ENCODE data around the gene IER2.

The IER2 gene, protein sequence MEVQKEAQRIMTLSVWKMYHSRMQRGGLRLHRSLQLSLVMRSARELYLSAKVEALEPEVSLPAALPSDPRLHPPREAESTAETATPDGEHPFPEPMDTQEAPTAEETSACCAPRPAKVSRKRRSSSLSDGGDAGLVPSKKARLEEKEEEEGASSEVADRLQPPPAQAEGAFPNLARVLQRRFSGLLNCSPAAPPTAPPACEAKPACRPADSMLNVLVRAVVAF

DNA sequence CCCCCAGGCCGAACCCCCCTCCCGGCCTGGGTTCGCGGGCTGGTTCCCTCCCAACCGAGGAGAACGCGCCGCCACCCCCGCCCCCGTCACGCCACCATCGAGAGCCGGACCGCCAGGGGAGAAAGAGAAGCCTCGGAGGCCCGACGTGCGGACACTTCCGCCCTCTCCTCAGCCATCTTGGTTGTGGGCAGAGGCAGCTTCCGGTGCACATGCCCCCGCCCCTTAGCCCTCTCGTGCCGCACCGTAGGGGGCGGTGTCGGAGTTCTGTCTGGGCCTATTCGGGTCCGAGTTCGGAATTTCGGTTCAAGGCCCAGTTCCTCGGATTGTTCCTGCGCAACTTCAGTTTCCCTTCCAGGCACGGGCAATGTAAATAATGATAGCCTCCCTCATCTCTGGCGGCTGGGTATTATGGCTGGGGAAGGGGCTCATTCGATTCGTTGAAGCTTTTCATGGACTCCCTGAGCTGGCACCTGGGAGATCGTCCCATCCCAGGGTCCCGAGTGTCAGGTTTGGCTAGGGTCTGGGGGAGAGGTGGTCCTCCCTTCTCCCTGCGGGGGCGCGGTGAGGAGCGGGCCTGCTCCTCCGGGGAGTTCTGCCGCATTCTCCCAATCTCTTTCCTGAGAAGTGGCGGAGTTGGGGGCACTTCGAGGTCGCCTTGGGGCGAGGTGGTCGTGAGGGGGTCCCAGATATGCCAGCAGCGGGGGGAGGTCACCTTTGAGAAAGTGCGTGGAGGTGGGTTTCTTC is at the start of gene IER2, which contains the start of gene STX10:
Gene IER2, plus strand, starts transcription at position 225 of the 744 bp plus-strand sequence. CDS start 2,776 bp downstream, outside the sequence.
Gene STX10, minus strand, starts transcription at position 189 of the 744 bp plus-strand sequence. CDS start 202 bp downstream, outside the sequence.
- peak; percentile 73 for DNase-seq (ENCODE audit: low read depth)

DNA sequence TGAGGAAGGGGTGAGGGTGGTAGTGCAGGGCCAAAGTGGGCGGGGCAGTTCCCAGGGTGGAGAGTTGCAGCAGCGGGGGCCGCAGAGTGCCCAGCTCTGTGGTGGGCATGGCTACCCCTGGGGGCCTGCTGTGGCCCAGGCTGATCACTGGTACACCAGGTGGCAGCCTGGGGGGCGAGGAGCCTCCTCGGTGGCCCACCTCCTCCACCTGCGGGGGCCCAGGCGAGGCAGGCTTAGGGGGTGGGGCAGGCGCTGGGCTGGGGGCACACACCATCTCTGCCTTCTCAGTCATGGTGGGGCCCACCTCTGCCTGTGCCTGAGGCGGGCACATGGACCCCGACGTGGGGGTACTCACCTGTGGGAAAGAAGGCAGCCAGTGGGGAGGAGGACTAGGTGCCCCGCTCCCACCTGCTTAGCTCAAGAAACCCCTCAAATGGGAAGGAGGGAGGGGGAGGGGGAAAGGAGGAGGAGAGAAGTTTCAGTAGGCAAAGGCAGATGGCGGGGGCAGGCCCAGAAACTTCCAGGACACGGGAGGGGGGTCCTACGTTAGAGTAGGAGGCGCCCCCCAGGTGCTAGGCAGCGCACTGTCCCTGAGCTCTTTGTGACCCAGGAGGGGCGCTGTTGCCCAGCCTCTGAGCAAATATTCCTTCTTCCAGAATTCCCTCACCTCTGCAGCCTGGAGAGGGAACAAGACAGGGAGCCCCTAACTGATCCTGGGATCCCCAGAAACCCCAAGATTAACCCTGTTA is 49.2 kb upstream of the IER2 start:
- DNase-seq (ENCODE audit: low read depth) = no peak

DNA sequence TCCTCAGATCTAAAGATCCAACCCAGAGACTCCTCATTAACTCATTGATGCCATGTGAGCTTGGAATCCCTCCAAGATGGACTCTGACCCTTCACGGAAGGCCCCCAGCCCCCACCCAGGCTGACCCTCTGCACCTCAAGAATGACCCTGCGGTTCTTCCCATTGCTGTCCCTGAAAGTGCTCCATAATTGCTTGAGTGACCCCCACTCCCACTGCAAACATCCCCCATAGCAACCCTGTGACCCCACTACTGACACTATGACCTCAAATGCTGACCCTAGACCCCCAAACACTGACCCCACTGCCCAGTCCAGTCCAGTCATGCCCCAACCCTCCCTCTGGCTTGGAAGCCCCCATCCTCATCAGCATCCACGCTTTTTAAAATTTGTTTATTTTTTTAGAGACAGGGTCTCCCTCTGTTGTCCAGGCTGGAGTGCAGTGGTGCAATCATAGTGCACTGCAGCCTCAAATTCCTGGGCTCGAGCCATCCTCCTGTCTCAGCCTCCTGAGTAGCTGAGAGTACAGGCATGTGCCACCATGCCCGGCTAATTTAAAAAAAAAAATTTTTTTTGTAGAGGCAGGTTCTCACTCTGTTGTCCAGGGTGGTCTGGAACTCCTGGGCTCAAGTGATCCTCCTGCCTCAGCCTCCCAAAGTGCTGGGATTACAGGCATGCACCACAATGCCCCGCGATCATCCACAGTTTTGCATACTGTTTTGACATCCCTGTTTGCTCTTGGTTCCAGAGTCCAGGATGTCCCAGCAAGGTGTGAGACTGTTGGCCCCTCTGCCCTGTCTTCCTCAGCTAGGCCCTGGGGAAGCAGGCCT is 48.4 kb upstream of the IER2 start:
- no peak for DNase-seq (ENCODE audit: low read depth)

DNA sequence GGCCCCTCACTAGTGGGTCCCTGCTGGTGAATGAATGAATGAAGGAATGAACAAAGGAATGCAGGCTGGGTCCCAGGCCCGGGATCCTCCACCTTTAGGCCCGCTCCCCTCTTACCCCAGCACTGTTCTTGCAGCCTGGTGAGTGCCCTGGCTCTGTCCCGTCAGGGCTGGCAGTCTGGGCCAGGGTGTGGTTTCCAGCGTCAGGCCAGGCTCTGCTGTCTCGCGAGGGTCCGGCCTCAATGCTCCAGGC is 47.9 kb upstream of the IER2 start:
- no peak for DNase-seq (ENCODE audit: low read depth)

DNA sequence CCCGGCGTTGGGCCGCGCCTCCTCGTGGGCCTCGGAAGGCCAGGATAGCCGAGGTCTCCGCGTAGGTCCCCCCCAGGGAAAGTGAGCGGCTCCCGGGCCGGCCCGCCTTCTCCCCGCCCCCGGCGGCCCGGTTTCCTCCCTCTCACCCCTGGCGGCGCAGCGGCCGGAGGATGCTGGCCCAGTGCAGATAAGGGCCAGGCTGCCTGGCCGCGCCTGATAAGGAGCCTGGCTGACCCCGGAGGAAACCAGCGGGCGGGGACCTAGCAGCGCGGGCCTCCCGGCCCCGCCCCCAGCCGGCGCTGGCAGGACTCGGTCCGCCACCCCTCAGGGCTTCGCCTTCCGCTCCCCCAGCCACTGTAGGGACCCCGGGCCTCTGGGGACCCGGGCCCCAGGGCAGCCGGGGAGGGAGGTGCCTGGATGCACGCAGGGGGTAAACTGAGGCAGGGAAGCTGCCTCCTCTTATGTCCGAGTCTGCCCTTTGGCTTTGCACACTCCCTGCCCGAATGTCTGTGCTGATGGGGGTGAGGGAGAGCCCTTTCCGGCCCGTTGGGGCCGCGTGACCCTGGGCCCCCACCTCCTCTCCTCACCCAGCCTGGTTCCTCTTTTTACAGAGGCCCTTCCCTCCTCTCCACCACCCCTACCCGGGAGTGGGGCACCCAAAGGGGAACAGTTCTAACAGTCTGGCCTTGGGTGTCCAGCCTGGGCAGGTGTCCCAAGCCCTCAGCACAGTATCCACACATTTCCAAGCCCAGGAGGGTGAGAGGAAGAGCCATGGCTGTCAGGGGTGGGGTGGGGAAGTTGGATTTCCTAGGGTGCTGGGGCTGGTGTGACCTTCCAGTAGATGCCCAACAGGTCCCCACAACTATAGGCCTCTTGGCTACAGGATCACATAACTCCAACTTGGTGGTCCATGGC is 47.3 kb upstream of the IER2 start, which contains the start of gene LYL1:
Gene LYL1, minus strand, starts transcription at position 193 of the 915 bp plus-strand sequence. CDS start 1,687 bp downstream, outside the sequence.
- DNase-seq (ENCODE audit: low read depth) = no peak

DNA sequence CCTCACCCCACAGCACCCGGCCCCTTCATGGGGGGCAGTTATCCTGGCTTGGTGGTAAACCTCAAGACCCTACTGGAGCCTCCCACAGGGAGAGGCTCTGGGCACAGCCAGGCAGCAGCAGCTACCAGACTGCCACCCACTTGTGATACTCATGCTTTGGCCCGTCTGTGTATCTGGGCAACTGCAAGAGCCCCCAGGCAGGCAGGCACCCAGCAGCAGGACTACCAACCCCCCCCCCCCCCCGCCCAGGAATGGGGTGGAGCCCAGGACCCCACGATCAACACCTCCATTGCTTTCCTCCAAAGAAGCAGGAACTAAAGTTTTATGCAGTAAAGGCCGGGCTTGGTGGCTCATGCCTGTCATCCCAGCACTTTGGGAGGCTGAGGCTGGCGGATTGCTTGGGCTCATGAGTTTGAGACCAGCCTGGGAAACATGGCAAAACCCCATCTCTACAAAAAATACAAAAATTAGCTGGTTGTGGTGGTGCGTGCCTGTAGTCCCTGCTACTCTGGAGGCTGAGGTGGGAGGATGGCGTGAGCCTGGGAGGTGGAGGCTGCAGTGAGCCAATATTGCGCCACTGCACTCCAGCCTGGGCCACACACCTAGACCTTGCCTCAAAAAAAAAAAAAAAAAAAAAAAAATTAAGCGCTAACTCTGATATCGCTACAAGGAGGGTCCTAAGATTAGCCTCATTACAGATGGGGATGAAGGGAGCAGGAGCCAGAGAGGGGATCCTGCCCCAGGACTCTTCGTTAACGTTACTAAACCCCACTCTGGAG is 46.4 kb upstream of the IER2 start:
- no peak for DNase-seq (ENCODE audit: low read depth)

DNA sequence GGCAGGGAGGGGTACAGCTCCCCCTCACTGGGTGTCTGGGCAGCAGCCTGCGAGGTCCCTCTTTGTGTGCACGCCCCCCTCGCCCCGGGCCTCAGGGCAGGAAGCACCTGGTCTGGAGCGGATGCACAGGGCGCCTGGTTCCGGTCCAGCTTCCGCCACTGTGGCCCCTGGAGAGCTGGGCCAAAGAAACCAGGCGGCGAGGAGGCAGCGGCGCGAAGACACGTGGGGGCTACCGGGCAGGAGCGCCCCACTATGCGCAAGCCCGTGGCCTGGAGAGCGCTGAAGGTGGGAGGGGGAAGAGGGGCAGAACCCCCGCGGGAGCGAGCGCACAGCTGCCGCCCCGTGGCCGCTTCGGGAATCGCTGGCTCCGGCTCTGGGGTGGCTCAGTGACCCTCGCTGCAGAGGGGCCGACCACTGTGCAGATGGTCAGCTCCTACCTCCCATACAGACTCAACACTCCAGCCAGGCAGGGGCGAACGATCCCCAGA is 45.8 kb upstream of the IER2 start:
- no peak for DNase-seq (ENCODE audit: low read depth)

DNA sequence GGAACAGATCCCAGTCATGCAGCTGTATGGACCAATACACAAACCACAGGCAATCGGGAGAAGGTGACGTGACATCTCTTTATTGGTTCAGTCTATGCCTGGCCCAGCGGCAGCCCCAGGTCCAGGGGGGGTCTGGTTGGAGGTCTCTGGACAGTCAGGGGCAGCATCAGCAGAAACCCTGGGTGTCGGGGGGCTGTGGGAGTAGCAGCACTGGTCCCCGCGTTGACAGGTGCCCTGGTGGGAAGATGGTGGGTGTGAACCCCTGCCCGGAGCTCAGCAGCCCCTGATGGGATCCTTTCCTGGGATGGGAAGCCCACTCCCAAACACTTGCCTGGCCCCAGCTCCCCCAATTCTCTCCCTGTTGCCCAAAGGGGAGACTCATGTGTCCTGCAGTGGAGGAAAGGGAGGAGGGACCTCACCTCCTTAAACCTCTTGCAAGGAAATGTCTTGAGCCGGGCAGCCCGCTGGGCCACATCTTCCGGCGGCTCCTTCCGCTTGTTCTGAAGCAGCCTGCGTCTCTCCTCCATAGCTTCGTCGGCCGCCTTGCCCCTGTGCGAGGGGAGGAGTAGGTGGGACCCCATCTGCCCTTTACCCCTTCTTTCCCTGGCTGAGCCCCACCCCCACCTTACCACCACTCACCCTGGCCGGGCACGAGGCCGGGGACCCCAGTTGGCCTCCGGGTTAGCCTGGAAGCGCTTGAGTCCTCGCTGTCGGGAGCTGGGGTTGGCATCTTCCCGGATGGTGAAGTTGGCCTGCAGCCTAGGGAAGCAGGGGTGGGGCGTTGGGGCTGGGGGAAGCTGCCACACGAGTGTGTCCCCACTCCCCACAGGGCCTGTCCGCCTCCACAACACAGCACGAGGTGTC is 45.1 kb upstream of the IER2 start:
- no peak for DNase-seq (ENCODE audit: low read depth)

DNA sequence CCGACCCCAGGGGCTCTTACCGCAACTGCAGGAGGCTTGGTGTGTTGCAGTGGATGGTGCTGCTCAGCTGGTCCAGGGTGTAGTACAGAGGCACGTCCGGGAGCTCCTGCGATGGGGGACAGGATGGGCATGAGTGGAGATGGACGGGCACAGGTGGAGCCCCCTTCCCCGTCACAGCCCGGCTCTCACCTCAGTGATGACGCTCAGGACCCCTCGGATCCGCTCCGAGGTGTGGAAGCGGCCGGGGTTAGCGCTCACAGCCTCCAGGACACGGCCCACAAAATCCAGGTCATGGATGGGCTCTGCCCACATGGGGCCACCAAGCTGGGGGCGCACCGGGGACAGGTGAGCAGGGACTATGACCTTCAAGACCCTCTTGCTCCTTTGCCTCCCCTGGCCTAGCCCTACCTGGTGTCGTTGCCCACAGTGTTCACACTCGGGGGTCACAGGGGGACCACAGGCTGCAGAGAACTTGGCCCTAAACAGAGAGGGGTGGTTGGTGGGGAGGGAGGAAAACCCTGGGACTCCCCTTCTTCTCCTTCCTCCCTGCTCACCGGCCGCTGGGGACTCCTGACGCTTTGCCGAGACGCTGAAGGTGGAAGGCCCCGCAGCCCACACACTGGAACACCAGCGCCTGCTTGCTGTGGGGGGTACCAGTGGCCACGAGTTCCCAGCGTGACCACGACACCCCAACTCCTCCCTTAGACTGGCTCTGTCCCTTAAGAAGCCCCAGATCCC is 40.7 kb upstream of the IER2 start:
- no peak for DNase-seq (ENCODE audit: low read depth)

DNA sequence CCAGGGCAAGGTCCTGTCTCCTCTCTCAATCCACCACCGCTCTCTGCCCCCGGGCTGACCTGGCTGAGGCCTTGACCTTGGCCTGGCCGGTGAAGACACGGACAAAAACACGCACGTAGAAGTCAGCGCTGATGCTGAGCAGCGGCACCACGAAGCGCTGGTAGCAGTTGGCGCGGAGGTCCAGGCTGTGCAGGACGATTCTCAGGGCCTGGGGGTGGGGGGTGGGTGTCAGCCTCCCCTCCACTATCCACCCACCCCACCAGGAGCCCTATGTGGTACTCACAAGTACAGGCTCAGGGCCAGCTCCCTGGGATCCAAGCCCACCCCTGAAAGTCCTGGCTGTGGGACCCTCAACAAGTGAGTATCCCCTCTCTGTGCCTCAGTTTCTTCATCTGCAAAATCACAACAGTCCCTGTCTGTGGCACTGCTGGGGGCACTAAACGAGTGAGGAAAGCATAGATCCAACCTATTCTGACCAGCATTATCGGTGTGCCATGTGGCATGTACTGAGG is 40.1 kb upstream of the IER2 start:
- DNase-seq (ENCODE audit: low read depth) = no peak

DNA sequence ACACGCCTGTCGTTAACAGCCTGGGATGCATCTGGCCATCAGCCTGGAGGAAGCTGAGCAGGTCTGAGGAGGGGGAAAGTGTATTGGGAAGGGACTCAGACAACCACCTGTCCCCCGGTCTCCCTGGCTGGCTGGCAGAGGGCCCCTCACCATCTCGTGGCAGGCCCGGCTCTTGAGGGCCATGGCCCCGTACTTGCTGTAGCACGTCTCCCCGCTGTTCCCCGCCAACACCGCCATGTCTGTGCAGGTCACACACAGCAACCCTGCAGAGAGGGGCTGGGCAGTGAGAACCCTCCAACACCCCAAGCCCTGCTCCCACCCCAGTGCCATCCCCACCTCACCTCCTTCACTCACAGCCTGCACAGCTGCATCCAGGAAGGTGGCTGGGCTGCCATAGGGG is 37.7 kb upstream of the IER2 start:
- DNase-seq (ENCODE audit: low read depth) = no peak

DNA sequence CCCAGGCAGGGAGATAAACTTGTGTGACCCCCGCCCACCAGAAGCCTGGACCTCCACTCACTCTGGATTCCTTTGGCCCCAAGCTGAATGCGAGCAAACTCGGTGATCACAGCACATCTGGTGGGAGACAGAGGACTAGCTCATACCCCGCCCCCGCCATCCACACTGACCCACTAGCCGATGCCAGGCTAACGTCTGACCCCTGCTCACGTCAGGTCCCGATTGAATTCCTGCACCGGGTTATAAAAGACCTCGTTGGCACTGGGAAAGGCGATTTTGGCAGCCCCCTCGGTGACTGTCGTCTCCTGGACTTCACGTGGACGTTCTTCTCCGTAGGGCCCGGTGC is 34.3 kb upstream of the IER2 start:
- DNase-seq (ENCODE audit: low read depth) = no peak

DNA sequence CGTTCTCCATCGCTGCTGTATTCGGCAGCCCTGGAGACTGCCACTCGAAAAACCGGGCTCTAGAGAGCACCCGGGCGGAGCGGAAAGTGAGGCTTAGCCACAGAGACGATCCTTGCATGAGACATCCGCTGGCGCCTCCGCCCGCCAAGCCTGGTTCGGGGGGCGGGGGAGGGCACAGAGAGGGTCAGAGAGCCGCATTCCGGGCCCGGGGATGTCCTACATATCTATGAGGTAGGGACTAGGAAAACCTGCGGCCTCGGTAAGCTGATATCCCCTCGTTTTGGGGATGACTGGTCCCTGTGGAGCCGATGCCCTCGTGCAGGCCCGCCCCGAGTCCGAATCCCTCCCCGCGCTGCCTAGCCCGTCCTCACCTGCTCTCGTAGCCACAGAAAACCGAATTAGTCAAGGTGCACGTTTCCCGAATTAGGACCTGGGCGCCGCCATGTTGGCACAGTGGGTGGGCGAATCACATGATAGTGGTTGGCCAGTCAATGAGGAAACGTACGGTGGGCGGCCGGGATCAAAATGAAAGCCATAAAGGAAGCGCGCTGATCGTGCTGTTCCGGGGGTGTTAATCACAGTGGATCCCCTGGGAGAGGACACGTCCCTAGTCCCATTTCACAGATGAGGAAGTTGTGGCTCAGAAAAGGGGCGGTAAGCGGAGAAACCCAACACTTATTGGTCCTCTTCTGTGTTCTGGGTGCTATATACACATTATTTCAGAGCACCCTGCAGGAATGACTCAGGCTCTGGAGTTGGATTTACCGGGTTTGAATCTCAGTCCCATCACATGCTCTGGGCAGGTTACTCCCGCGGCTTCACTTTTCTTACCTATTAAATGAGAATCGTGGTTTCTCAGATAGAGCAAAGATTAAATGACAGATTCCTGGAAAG is 33.7 kb upstream of the IER2 start, which contains the start of gene TRMT1:
Gene TRMT1, minus strand, starts transcription at position 459 of the 894 bp plus-strand sequence. Its CDS starts 341 bp downstream, at position 118.
- peak; percentile 69 for DNase-seq (ENCODE audit: low read depth)

DNA sequence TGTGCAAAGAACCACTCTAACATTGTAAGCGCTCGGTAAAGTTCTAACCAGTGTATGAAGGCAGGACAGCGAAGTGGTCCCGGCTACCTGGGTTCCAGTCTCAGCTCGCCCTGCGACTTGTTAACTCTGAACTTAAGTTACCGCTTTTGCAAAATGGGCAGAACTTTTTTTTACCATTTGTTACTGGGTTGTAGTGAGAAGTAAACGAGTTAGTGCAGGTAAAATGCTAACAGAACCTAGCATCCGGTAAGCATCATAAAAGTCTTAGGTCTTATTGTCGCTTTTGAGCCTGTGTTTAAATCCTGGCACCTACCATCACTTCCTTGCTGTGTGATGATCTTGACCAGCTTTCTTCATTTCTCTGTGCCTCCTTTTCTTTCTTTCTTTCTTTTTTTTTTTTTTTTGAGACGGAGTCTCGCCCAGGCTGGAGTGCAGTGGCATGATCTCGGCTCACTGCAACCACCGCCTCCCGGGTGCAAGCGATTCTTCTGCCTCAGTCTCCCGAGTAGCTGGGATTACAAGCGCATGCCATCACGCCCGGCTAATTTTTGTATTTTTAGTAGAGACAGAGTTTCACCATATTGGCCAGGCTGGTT is 32.9 kb upstream of the IER2 start:
- DNase-seq (ENCODE audit: low read depth) = no peak

DNA sequence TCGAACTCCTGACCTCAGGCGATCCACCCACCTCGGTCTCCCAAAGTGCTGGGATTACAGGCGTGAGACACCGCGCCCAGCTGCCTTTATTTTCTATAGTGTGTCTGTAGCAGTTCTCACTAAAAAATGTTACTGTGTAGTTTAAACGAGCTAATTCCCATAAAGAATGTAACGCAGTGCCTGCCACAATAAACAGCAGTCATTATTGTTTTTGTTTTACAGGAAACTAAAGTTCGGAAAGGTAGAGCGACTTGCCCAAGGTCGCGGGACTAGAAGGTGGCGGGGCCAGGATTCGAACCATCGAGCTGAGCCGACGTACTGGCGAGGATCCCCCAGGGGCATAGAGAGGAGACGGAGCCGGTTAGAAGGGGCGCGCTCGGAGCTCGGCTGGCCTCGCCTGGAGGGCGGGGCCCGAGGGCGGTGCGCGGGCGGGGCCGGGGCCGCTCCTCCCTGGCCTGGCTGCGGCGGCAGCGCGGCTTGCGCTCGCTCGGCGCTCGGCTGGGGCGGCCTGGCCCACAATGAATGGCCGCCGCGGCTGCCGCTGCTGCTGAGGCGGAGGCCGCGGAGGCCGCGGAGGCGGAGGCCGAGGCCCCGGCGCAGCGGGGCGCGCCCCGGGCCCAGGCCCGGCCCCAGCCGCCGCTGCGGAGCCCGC is 32.3 kb upstream of the IER2 start, which contains the start of gene NACC1:
Gene NACC1, plus strand, starts transcription at position 493 of the 652 bp plus-strand sequence. CDS start 16,944 bp downstream, outside the sequence.
- peak; percentile 82 for DNase-seq (ENCODE audit: low read depth)

Data from stimulated activated CD8-positive, alpha-beta memory T cell treated with anti-CD3 and anti-CD28 coated beads, Interleukin-15, amount 100 ng/mL, for 24 hours (primary cell).